SJSA1 (cell line): ENCODE data around the gene ANKS1B. TPM values are rescaled to one million over a fixed set of nuclear protein-coding genes. Genes with fewer than 3 reads are reported as not detected.

ENCODE experiments used
- DNase-seq, 2 experiments: peaks; one replicate each; pipeline ENCODE4 v3.0.0-alpha.2; 2015 to 2020; ENCODE audit warnings: low spot score in 2 of 2, low read depth in 1 of 2
- H3K27ac ChIP-seq: fragments of 250-450 bp; sonication (Bioruptor Pico); 2 replicates; pipeline ENCODE4 v1.5.1; 2020; ENCODE audit warnings: mild to moderate bottlenecking, moderate library complexity
- H3K27me3 ChIP-seq: fragments of 250-450 bp; sonication (Bioruptor Pico); replicated peaks from 2 replicates; pipeline ENCODE4 v1.5.1; 2020; ENCODE audit warnings: mild to moderate bottlenecking, moderate library complexity
- H3K36me3 ChIP-seq: fragments of 250-450 bp; sonication (Bioruptor Pico); 2 replicates; pipeline ENCODE4 v1.5.1; 2020; ENCODE audit warnings: mild to moderate bottlenecking
- H3K4me1 ChIP-seq: fragments of 250-450 bp; sonication (Bioruptor Pico); replicated peaks from 2 replicates; pipeline ENCODE4 v1.6.1; 2021; ENCODE audit warnings: mild to moderate bottlenecking
- H3K4me3 ChIP-seq: fragments of 250-450 bp; sonication (Bioruptor Pico); 2 replicates; pipeline ENCODE4 v1.5.1; 2020; ENCODE audit warnings: mild to moderate bottlenecking
- H3K9me3 ChIP-seq: fragments of 250-450 bp; sonication (Bioruptor Pico); replicated peaks from 2 replicates; pipeline ENCODE4 v1.5.1; 2020; ENCODE audit warnings: mild to moderate bottlenecking
- total RNA-seq: library from RNA; depleted of rRNA; stranded (reverse); fragments of >200 nt; shearing (Covaris generic); gene quantifications from 2 replicates; pipeline ENCODE4 v1.2.3, GENCODE V29; 2014

ANKS1B gene
- total RNA-seq, 1 experiment from 2014 or later: not detected

GRCh38 chr12:99311373-99311772 lies 673.4 kb downstream of the ANKS1B start:
- DNase-seq: no peak
- Histone ChIP-seq H3K4me1 (no peaks in the 10 kb centered on the region), H3K4me3 (no peak overlapping the region), H3K9me3 (no peaks in the 10 kb centered on the region), H3K27ac (no peak overlapping the region), H3K27me3 (no peaks in the 10 kb centered on the region), H3K36me3 (no peaks in the 10 kb centered on the region)

- no peaks in the 10 kb centered on the region for H3K27me3 ChIP-seq
- H3K36me3 ChIP-seq: no peaks in the 10 kb centered on the region
- H3K4me1 ChIP-seq: no peaks in the 10 kb centered on the region
- no peaks in the 10 kb centered on the region for H3K9me3 ChIP-seq
- no peak overlapping the region for H3K27ac ChIP-seq
- no peak overlapping the region for H3K4me3 ChIP-seq
- no peak for DNase-seq
Measured at GRCh38 chr12:99309812-99310211, 674.9 kb downstream of the ANKS1B start.

- no peaks in the 10 kb centered on the region; the same call in 1 of the 2 replicates for H3K9me3 ChIP-seq
- no peak for DNase-seq
- no peaks in the 10 kb centered on the region for H3K4me1 ChIP-seq
- no peaks in the 10 kb centered on the region for H3K27me3 ChIP-seq
- no peaks in the 10 kb centered on the region for H3K36me3 ChIP-seq
- H3K4me3 ChIP-seq: no peak overlapping the region
- no peak overlapping the region for H3K27ac ChIP-seq
Measured at GRCh38 chr12:99302874-99303273, 681.9 kb downstream of the ANKS1B start.

- Histone ChIP-seq H3K27ac (no peak overlapping the region), H3K4me3 (no peak overlapping the region), H3K9me3 (0 out of 2 replicates have a peak, but pooled peaks cover 2% of the 10 kb centered on the region), H3K27me3 (no peaks in the 10 kb centered on the region), H3K36me3 (no peaks in the 10 kb centered on the region), H3K4me1 (no peaks in the 10 kb centered on the region)
- no peak for DNase-seq
Measured at GRCh38 chr12:99287136-99287535, 697.6 kb downstream of the ANKS1B start.

- DNase-seq: no peak
- no peaks in the 10 kb centered on the region for H3K36me3 ChIP-seq
- H3K27ac ChIP-seq: no peak overlapping the region
- no peaks in the 10 kb centered on the region for H3K4me1 ChIP-seq
- no peak overlapping the region for H3K4me3 ChIP-seq
- no peaks in the 10 kb centered on the region for H3K27me3 ChIP-seq
- H3K9me3 ChIP-seq: no peaks in the 10 kb centered on the region
Measured at GRCh38 chr12:99284161-99284560, 700.6 kb downstream of the ANKS1B start.

- no peaks in the 10 kb centered on the region for H3K4me1 ChIP-seq
- H3K27ac ChIP-seq: no peak overlapping the region
- no peaks in the 10 kb centered on the region for H3K36me3 ChIP-seq
- no peaks in the 10 kb centered on the region for H3K9me3 ChIP-seq
- H3K4me3 ChIP-seq: no peak overlapping the region
- H3K27me3 ChIP-seq: no peaks in the 10 kb centered on the region
- DNase-seq: no peak
Measured at GRCh38 chr12:99282624-99283023, 702.1 kb downstream of the ANKS1B start.

GRCh38 chr12:99282086-99282485 lies 702.6 kb downstream of the ANKS1B start:
- DNase-seq: no peak
- Histone ChIP-seq H3K36me3 (no peaks in the 10 kb centered on the region), H3K4me3 (no peak overlapping the region), H3K27me3 (no peaks in the 10 kb centered on the region), H3K27ac (no peak overlapping the region), H3K9me3 (no peaks in the 10 kb centered on the region), H3K4me1 (no peaks in the 10 kb centered on the region)

GRCh38 chr12:99281277-99281676 lies 703.5 kb downstream of the ANKS1B start:
- DNase-seq: no peak

GRCh38 chr12:99278899-99279298 lies 705.8 kb downstream of the ANKS1B start:
- Histone ChIP-seq H3K27me3 (no peaks in the 10 kb centered on the region), H3K4me1 (no peaks in the 10 kb centered on the region), H3K9me3 (no peaks in the 10 kb centered on the region), H3K4me3 (no peak overlapping the region), H3K36me3 (no peaks in the 10 kb centered on the region), H3K27ac (no peak overlapping the region)
- DNase-seq: no peak

More at GRCh38 chr12:99281277-99281676, 703.5 kb downstream of the ANKS1B start:
- H3K4me3 ChIP-seq: no peak overlapping the region
- no peaks in the 10 kb centered on the region for H3K27me3 ChIP-seq
- H3K27ac ChIP-seq: no peak overlapping the region
- H3K4me1 ChIP-seq: no peaks in the 10 kb centered on the region
- H3K9me3 ChIP-seq: no peaks in the 10 kb centered on the region
- H3K36me3 ChIP-seq: no peaks in the 10 kb centered on the region

GRCh38 chr12:99277591-99278379 lies 707.0 kb downstream of the ANKS1B start:
- DNase-seq: no peak
- H3K36me3 ChIP-seq: no peaks in the 10 kb centered on the region
- no peaks in the 10 kb centered on the region for H3K27me3 ChIP-seq
- no peaks in the 10 kb centered on the region for H3K9me3 ChIP-seq
- H3K4me3 ChIP-seq: no peak overlapping the region
- no peaks in the 10 kb centered on the region for H3K4me1 ChIP-seq
- no peak overlapping the region for H3K27ac ChIP-seq

GRCh38 chr12:99271071-99271470 lies 713.7 kb downstream of the ANKS1B start:
- Histone ChIP-seq H3K4me1 (no peaks in the 10 kb centered on the region), H3K4me3 (no peak overlapping the region), H3K27me3 (no peaks in the 10 kb centered on the region), H3K27ac (no peak overlapping the region), H3K36me3 (no peaks in the 10 kb centered on the region), H3K9me3 (0 out of 2 replicates have a peak, but pooled peaks cover 3% of the 10 kb centered on the region)
- DNase-seq: no peak

GRCh38 chr12:99267038-99267437 lies 717.7 kb downstream of the ANKS1B start:
- no peaks in the 10 kb centered on the region for H3K36me3 ChIP-seq
- H3K4me1 ChIP-seq: no peaks in the 10 kb centered on the region
- 0 out of 2 replicates have a peak, but pooled peaks cover 3% of the 10 kb centered on the region for H3K9me3 ChIP-seq
- no peak overlapping the region for H3K4me3 ChIP-seq
- H3K27ac ChIP-seq: no peak overlapping the region
- H3K27me3 ChIP-seq: no peaks in the 10 kb centered on the region
- DNase-seq: no peak

GRCh38 chr12:99265648-99266047 lies 719.1 kb downstream of the ANKS1B start:
- DNase-seq: no peak
- Histone ChIP-seq H3K4me1 (no peaks in the 10 kb centered on the region), H3K9me3 (no peaks in the 10 kb centered on the region)

GRCh38 chr12:99261256-99261655 lies 723.5 kb downstream of the ANKS1B start:
- no peaks in the 10 kb centered on the region for H3K4me1 ChIP-seq
- no peaks in the 10 kb centered on the region for H3K27me3 ChIP-seq
- no peak overlapping the region for H3K27ac ChIP-seq
- H3K9me3 ChIP-seq: no peaks in the 10 kb centered on the region
- H3K4me3 ChIP-seq: no peak overlapping the region
- DNase-seq: no peak
- H3K36me3 ChIP-seq: no peaks in the 10 kb centered on the region

More at GRCh38 chr12:99265648-99266047, 719.1 kb downstream of the ANKS1B start:
- H3K27me3 ChIP-seq: no peaks in the 10 kb centered on the region
- H3K27ac ChIP-seq: no peak overlapping the region
- no peak overlapping the region for H3K4me3 ChIP-seq
- H3K36me3 ChIP-seq: no peaks in the 10 kb centered on the region
